GM19468 (cell line): ENCODE measurements around the gene HEPACAM.
"Not testable (repeated sequence)": the region's sequence is repeated elsewhere in the genome, so short reads cannot be mapped to it uniquely, and the experiment has no call there.

Experiments
- ATAC-seq: cut with Tn5 transposase; IDR thresholded peaks from one replicate; pipeline ENCODE4 v1.9.1; 2021; ENCODE audit warnings: mild to moderate bottlenecking, moderate library complexity, moderate number of reproducible peaks; ENCODE audit not compliant: unreplicated experiment; ENCODE audit errors: extremely low read depth

HEPACAM gene

GRCh38 chr11:124935548-124936514 is at the start of gene HEPACAM:
Gene HEPACAM, minus strand, starts transcription at chr11:124936047. Its CDS starts 41 bp downstream, at chr11:124936006.
- no peak for ATAC-seq

- ATAC-seq = no peak
Observed at GRCh38 chr11:124984512-124984854, 48.6 kb upstream of the HEPACAM start.

GRCh38 chr11:124983674-124984511 is 48.0 kb upstream of the HEPACAM start:
- ATAC-seq = no peak

- ATAC-seq = no peak
Observed at GRCh38 chr11:124982043-124982442, 46.2 kb upstream of the HEPACAM start.

- ATAC-seq = no peak
Observed at GRCh38 chr11:124978316-124978715, 42.5 kb upstream of the HEPACAM start.

- ATAC-seq = no peak
Observed at GRCh38 chr11:124977006-124977405, 41.2 kb upstream of the HEPACAM start.

- ATAC-seq = no peak
Observed at GRCh38 chr11:124976531-124976930, 40.7 kb upstream of the HEPACAM start.

- no peak for ATAC-seq
Observed at GRCh38 chr11:124971810-124972209, 36.0 kb upstream of the HEPACAM start.

- no peak for ATAC-seq
Observed at GRCh38 chr11:124970925-124971324, 35.1 kb upstream of the HEPACAM start.

- ATAC-seq = not testable (repeated sequence)
Observed at GRCh38 chr11:124968197-124968596, 32.4 kb upstream of the HEPACAM start.

- ATAC-seq = peak; percentile 76
Observed at GRCh38 chr11:124961972-124962609, 26.2 kb upstream of the HEPACAM start.

GRCh38 chr11:124955035-124955434 is 19.2 kb upstream of the HEPACAM start:
- ATAC-seq = no peak

GRCh38 chr11:124954590-124954955 is 18.7 kb upstream of the HEPACAM start:
- no peak for ATAC-seq

- ATAC-seq = peak; percentile 95
Observed at GRCh38 chr11:124953753-124954589, 18.1 kb upstream of the HEPACAM start, which contains the start of gene CCDC15. Gene CCDC15, plus strand, starts transcription at chr11:124954202. Its CDS starts 531 bp downstream, at chr11:124954733.

- ATAC-seq = no peak
Observed at GRCh38 chr11:124951341-124951740, 15.5 kb upstream of the HEPACAM start.

GRCh38 chr11:124950601-124951330 is 14.9 kb upstream of the HEPACAM start:
- no peak for ATAC-seq

- ATAC-seq = no peak
Observed at GRCh38 chr11:124946735-124947141, 10.9 kb upstream of the HEPACAM start.

- ATAC-seq = no peak
Observed at GRCh38 chr11:124945826-124946225, 10.0 kb upstream of the HEPACAM start.

- no peak for ATAC-seq
Observed at GRCh38 chr11:124944565-124944964, 8.7 kb upstream of the HEPACAM start.
